Measurements from ENCODE around the gene TRABD2A. TPM values are rescaled to one million over a fixed set of nuclear protein-coding genes. Genes with fewer than 3 reads are reported as not detected.
A peak's percentile ranks its signal among the peaks of the same experiment; 100 is the strongest.

TRABD2A gene
- total RNA-seq, 5 donors from 2014 or later (not counting 1 experiment from before 2014, with no cell fraction given), result 77.3 to 219 (median 106) TPM

- ChIA-PET POLR2A (interaction anchor here in 1 of 2 donors (0.7 kb wide), 1 partner anchor 19 kb away, joined by 3 read pairs; no protein-coding TSS in a partner anchor), CTCF (interaction anchor here in 1 of 2 donors (1.1 to 1.7 kb wide), 2 partner anchors 14 to 60 kb away, joined by 3 to 4 read pairs; partner anchors contain the start of gene TRABD2A)
- ATAC-seq (replicated peaks in 1 of 4), result no peak
These were observed 14.8 kb downstream of the TRABD2A start for GRCh38 chr2:84866122-84866521.

GRCh38 chr2:84865181-84865783, 15.6 kb downstream of the TRABD2A start:
- H3K27ac Mint-ChIP-seq, result peak overlapping the region; percentile 97 to 98
- no peaks in the 10 kb centered on the region for H3K27me3 Mint-ChIP-seq
- peaks cover 25% of the 10 kb centered on the region for H3K36me3 Mint-ChIP-seq
- peak in 2 of 35 experiments; percentile 13 to 70 for DNase-seq
- Histone ChIP-seq H3K36me3 (ENCODE audit: control insufficient read depth in 2 of 2, extremely low read depth in 1 of 2, insufficient read depth in 1 of 2, low read length in 1 of 2) (peaks cover 4 to 8% of the 10 kb centered on the region in 2 donors), H3K4me1 (ENCODE audit: control insufficient read depth in 1 of 2, extremely low read depth in 1 of 2, insufficient read depth in 2 of 2, low read length in 2 of 2) (peaks cover 53 to 70% of the 10 kb centered on the region in 2 experiments), H3K4me3 (ENCODE audit: control insufficient read depth in 1 of 2, extremely low read depth in 1 of 2, low read length in 1 of 2) (peak overlapping the region in 1 of 2 donors; percentile 44), H3K27me3 (replicated peaks in 1 of 2; ENCODE audit: control insufficient read depth in 2 of 2, extremely low read depth in 1 of 2, insufficient read depth in 2 of 2, low read length in 1 of 2) (no peaks in the 10 kb centered on the region), H3K27ac (ENCODE audit: low read length) (peak overlapping the region; percentile 32), H3K9me3 (no peaks in the 10 kb centered on the region)
- H3K9me3 Mint-ChIP-seq, result no peaks in the 10 kb centered on the region
- H3K4me3 Mint-ChIP-seq, result peak overlapping the region in 2 of 3 donors; percentile 4 to 76
- ATAC-seq (replicated peaks in 1 of 4), result peak; percentile 55 to 62 (median 61)
- CTCF ChIA-PET, result interaction anchor here (0.5 to 1.7 kb wide), 16 partner anchors 15 to 383 kb away, joined by 3 to 10 read pairs (median 4); partner anchors contain the start of gene TRABD2A (in 1 of the 2)
- WGBS (ENCODE audit: insufficient coverage), result 100% methylated on average over 1 of the region's 6 CpGs
- POLR2A ChIA-PET, result no interaction called here
- peaks cover 88 to 92% (median 90%) of the 10 kb centered on the region in 3 donors for H3K4me1 Mint-ChIP-seq

More at GRCh38 chr2:84866122-84866521, 14.8 kb downstream of the TRABD2A start:
- peak overlapping the region in 1 of 3 donors; percentile 54 for H3K4me3 Mint-ChIP-seq
- H3K27me3 Mint-ChIP-seq, result no peaks in the 10 kb centered on the region
- peak overlapping the region; percentile 97 to 98 for H3K27ac Mint-ChIP-seq
- no peak for DNase-seq
- Histone ChIP-seq H3K27me3 (replicated peaks in 1 of 2; ENCODE audit: control insufficient read depth in 2 of 2, extremely low read depth in 1 of 2, insufficient read depth in 2 of 2, low read length in 1 of 2) (no peaks in the 10 kb centered on the region), H3K27ac (ENCODE audit: low read length) (peak overlapping the region; percentile 25), H3K36me3 (ENCODE audit: control insufficient read depth in 2 of 2, extremely low read depth in 1 of 2, insufficient read depth in 1 of 2, low read length in 1 of 2) (peaks cover 4 to 9% of the 10 kb centered on the region in 2 donors), H3K4me3 (ENCODE audit: control insufficient read depth in 1 of 2, extremely low read depth in 1 of 2, low read length in 1 of 2) (no peak overlapping the region), H3K9me3 (no peaks in the 10 kb centered on the region), H3K4me1 (ENCODE audit: control insufficient read depth in 1 of 2, extremely low read depth in 1 of 2, insufficient read depth in 2 of 2, low read length in 2 of 2) (peaks cover 55 to 69% of the 10 kb centered on the region in 2 experiments)
- H3K36me3 Mint-ChIP-seq, result peaks cover 31% of the 10 kb centered on the region
- WGBS (ENCODE audit: insufficient coverage), result no CpG with 5 or more reads among the region's 3 CpGs
- no peaks in the 10 kb centered on the region for H3K9me3 Mint-ChIP-seq
- peaks cover 89 to 92% (median 90%) of the 10 kb centered on the region in 3 donors for H3K4me1 Mint-ChIP-seq

GRCh38 chr2:84862006-84862405, 18.9 kb downstream of the TRABD2A start:
- H3K27ac ChIP-seq (ENCODE audit: low read length), result peak overlapping the region; percentile 66

GRCh38 chr2:84861539-84861938, 19.3 kb downstream of the TRABD2A start:
- H3K4me3 ChIP-seq (ENCODE audit: control insufficient read depth in 1 of 2, extremely low read depth in 1 of 2, low read length in 1 of 2), result no peak overlapping the region
- Mint-ChIP-seq H3K36me3 (peaks cover 38% of the 10 kb centered on the region), H3K27ac (peak overlapping the region; percentile 96 to 98), H3K4me1 (peaks cover 93 to 95% (median 95%) of the 10 kb centered on the region in 3 donors), H3K9me3 (no peaks in the 10 kb centered on the region), H3K4me3 (peak overlapping the region; percentile 37 to 76 (median 49)), H3K27me3 (no peaks in the 10 kb centered on the region)
- peak overlapping the region; percentile 66 for H3K27ac ChIP-seq (ENCODE audit: low read length)
- POLR2A ChIA-PET, result interaction anchor here (0.5 to 1.0 kb wide), 3 partner anchors 11 to 135 kb away, joined by 3 to 6 read pairs (median 3); no protein-coding TSS in a partner anchor
- peaks cover 83 to 94% of the 10 kb centered on the region in 2 experiments for H3K4me1 ChIP-seq (ENCODE audit: control insufficient read depth in 1 of 2, extremely low read depth in 1 of 2, insufficient read depth in 2 of 2, low read length in 2 of 2)
- DNase-seq (peak in 1 of 35 experiments; percentile 15), ATAC-seq (replicated peaks in 1 of 4) (peak; percentile 10 to 31 (median 14))
- 72% methylated on average over 3 of the region's 6 CpGs for WGBS (ENCODE audit: insufficient coverage)
- CTCF ChIA-PET, result interaction anchor here (0.5 to 2.3 kb wide), 7 partner anchors 15 to 364 kb away, joined by 3 to 6 read pairs (median 3); no protein-coding TSS in a partner anchor
- no peaks in the 10 kb centered on the region for H3K9me3 ChIP-seq
- H3K36me3 ChIP-seq (ENCODE audit: control insufficient read depth in 2 of 2, extremely low read depth in 1 of 2, insufficient read depth in 1 of 2, low read length in 1 of 2), result peaks cover 0 to 6% of the 10 kb centered on the region in 2 donors
- no peaks in the 10 kb centered on the region for H3K27me3 ChIP-seq (replicated peaks in 1 of 2; ENCODE audit: control insufficient read depth in 2 of 2, extremely low read depth in 1 of 2, insufficient read depth in 2 of 2, low read length in 1 of 2)

More at GRCh38 chr2:84862006-84862405, 18.9 kb downstream of the TRABD2A start:
- peaks cover 93 to 95% (median 95%) of the 10 kb centered on the region in 3 donors for H3K4me1 Mint-ChIP-seq
- Histone ChIP-seq H3K4me1 (ENCODE audit: control insufficient read depth in 1 of 2, extremely low read depth in 1 of 2, insufficient read depth in 2 of 2, low read length in 2 of 2) (peaks cover 80 to 93% of the 10 kb centered on the region in 2 experiments), H3K27me3 (replicated peaks in 1 of 2; ENCODE audit: control insufficient read depth in 2 of 2, extremely low read depth in 1 of 2, insufficient read depth in 2 of 2, low read length in 1 of 2) (no peaks in the 10 kb centered on the region), H3K9me3 (no peaks in the 10 kb centered on the region), H3K36me3 (ENCODE audit: control insufficient read depth in 2 of 2, extremely low read depth in 1 of 2, insufficient read depth in 1 of 2, low read length in 1 of 2) (peaks cover 0 to 6% of the 10 kb centered on the region in 2 donors), H3K4me3 (ENCODE audit: control insufficient read depth in 1 of 2, extremely low read depth in 1 of 2, low read length in 1 of 2) (no peak overlapping the region)
- H3K4me3 Mint-ChIP-seq, result peak overlapping the region; percentile 37 to 76 (median 49)
- H3K9me3 Mint-ChIP-seq, result no peaks in the 10 kb centered on the region
- ATAC-seq (replicated peaks in 1 of 4) (no peak), DNase-seq (no peak)
- no peaks in the 10 kb centered on the region for H3K27me3 Mint-ChIP-seq
- ChIA-PET CTCF (interaction anchor here (0.5 to 2.3 kb wide), 7 partner anchors 16 to 365 kb away, joined by 3 to 6 read pairs (median 3); no protein-coding TSS in a partner anchor), POLR2A (interaction anchor here (0.5 to 1.1 kb wide), 2 partner anchors 12 to 135 kb away, joined by 3 to 6 read pairs; no protein-coding TSS in a partner anchor)
- peak overlapping the region; percentile 96 to 98 for H3K27ac Mint-ChIP-seq
- peaks cover 34% of the 10 kb centered on the region for H3K36me3 Mint-ChIP-seq
- WGBS (ENCODE audit: insufficient coverage), result 76% methylated on average over 5 of the region's 6 CpGs

GRCh38 chr2:84858937-84859336, 21.9 kb downstream of the TRABD2A start:
- H3K9me3 ChIP-seq, result no peaks in the 10 kb centered on the region
- H3K27me3 ChIP-seq (replicated peaks in 1 of 2; ENCODE audit: control insufficient read depth in 2 of 2, extremely low read depth in 1 of 2, insufficient read depth in 2 of 2, low read length in 1 of 2), result no peaks in the 10 kb centered on the region
- WGBS (ENCODE audit: insufficient coverage), result no CpG with 5 or more reads among the region's 3 CpGs
- Mint-ChIP-seq H3K36me3 (peaks cover 45% of the 10 kb centered on the region), H3K27ac (peak overlapping the region; percentile 98), H3K9me3 (no peaks in the 10 kb centered on the region), H3K4me1 (peaks cover 93 to 95% (median 95%) of the 10 kb centered on the region in 3 donors), H3K27me3 (no peaks in the 10 kb centered on the region), H3K4me3 (peak overlapping the region; percentile 7 to 76 (median 31))
- ChIA-PET CTCF (interaction anchor here in 1 of 2 donors (1.1 kb wide), 1 partner anchor 118 kb away, joined by 3 read pairs; no protein-coding TSS in a partner anchor), POLR2A (interaction anchor here (0.6 to 1.3 kb wide), 3 partner anchors 10 to 317 kb away, joined by 3 to 5 read pairs (median 3); no protein-coding TSS in a partner anchor)
- H3K27ac ChIP-seq (ENCODE audit: low read length), result peak overlapping the region; percentile 66
- ATAC-seq (replicated peaks in 1 of 4) (no peak), DNase-seq (peak in 2 of 35 experiments; percentile 9 to 13)
- peaks cover 0 to 2% of the 10 kb centered on the region in 2 donors for H3K36me3 ChIP-seq (ENCODE audit: control insufficient read depth in 2 of 2, extremely low read depth in 1 of 2, insufficient read depth in 1 of 2, low read length in 1 of 2)
- H3K4me3 ChIP-seq (ENCODE audit: control insufficient read depth in 1 of 2, extremely low read depth in 1 of 2, low read length in 1 of 2), result no peak overlapping the region
- H3K4me1 ChIP-seq (ENCODE audit: control insufficient read depth in 1 of 2, extremely low read depth in 1 of 2, insufficient read depth in 2 of 2, low read length in 2 of 2), result peaks cover 83 to 96% of the 10 kb centered on the region in 2 experiments

GRCh38 chr2:84858123-84858522, 22.8 kb downstream of the TRABD2A start:
- H3K9me3 Mint-ChIP-seq, result peaks cover 3% of the 10 kb centered on the region in 3 donors
- 95% methylated on average over 2 of the region's 3 CpGs for WGBS (ENCODE audit: insufficient coverage)
- H3K27me3 Mint-ChIP-seq, result no peaks in the 10 kb centered on the region
- DNase-seq, result peak in 2 of 35 experiments; percentile 9 to 12
- Histone ChIP-seq H3K4me3 (ENCODE audit: control insufficient read depth in 1 of 2, extremely low read depth in 1 of 2, low read length in 1 of 2) (no peak overlapping the region), H3K27ac (ENCODE audit: low read length) (peak overlapping the region; percentile 66), H3K9me3 (no peaks in the 10 kb centered on the region), H3K4me1 (ENCODE audit: control insufficient read depth in 1 of 2, extremely low read depth in 1 of 2, insufficient read depth in 2 of 2, low read length in 2 of 2) (peaks cover 82 to 95% of the 10 kb centered on the region in 2 experiments), H3K27me3 (replicated peaks in 1 of 2; ENCODE audit: control insufficient read depth in 2 of 2, extremely low read depth in 1 of 2, insufficient read depth in 2 of 2, low read length in 1 of 2) (no peaks in the 10 kb centered on the region), H3K36me3 (ENCODE audit: control insufficient read depth in 2 of 2, extremely low read depth in 1 of 2, insufficient read depth in 1 of 2, low read length in 1 of 2) (peaks cover 0 to 2% of the 10 kb centered on the region in 2 donors)
- H3K4me1 Mint-ChIP-seq, result peaks cover 93 to 97% (median 94%) of the 10 kb centered on the region in 3 donors
- ChIA-PET CTCF (interaction anchor here in 1 of 2 donors (1.1 to 1.2 kb wide), 3 partner anchors 9 to 117 kb away, joined by 3 to 7 read pairs (median 3); no protein-coding TSS in a partner anchor), POLR2A (interaction anchor here (1.1 to 1.3 kb wide), 2 partner anchors 9 to 12 kb away, joined by 4 to 5 read pairs; no protein-coding TSS in a partner anchor)
- no peak for ATAC-seq (replicated peaks in 1 of 4)
- peak overlapping the region; percentile 98 for H3K27ac Mint-ChIP-seq
- peak overlapping the region in 1 of 3 donors; percentile 76 for H3K4me3 Mint-ChIP-seq
- H3K36me3 Mint-ChIP-seq, result peaks cover 49% of the 10 kb centered on the region

All from T-cell (primary cell).